Midbrain (tissue), 1 donor: ENCODE results near the gene FBXW8.

Experiments used
- DNase-seq: peaks from one replicate; lab custom pipeline; 2025; lab: John Stamatoyannopoulos, UW

Gene FBXW8

DNA sequence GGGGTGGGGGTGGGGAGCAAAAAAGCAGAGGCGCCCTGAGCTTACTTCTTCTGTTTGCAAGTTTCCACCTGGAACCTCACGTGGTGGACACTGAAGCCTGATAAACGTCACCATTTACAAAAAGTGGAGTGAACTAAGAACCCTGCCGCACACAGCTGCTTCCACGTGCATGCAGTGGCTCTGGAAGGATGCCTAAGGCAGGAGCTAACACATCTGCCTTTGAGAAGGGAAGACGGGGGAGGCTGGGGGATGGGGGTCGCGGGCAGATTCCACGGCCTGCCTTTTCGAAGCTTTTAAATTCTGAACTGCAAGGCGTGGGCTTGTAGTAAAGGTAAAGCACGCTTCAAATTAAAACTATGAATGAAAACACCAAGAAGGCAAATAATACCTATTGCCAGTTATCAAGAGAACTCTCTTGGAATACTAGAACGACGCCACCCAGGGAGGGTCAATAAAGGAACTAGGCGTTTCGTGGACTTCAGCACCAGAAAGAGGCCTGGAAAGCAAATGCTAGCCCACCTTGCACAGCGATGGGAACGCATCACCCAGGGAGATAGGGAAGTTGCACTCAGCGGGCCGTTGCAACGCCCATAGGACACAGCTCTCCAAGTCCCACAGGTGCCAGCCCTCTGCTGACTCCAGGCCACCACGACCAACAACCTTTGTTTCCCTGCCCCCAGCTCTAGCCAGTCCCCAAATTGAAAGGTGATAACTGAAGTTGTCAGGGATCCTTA is 126.7 kb downstream of the FBXW8 start:
- DNase-seq, result no peak

DNA sequence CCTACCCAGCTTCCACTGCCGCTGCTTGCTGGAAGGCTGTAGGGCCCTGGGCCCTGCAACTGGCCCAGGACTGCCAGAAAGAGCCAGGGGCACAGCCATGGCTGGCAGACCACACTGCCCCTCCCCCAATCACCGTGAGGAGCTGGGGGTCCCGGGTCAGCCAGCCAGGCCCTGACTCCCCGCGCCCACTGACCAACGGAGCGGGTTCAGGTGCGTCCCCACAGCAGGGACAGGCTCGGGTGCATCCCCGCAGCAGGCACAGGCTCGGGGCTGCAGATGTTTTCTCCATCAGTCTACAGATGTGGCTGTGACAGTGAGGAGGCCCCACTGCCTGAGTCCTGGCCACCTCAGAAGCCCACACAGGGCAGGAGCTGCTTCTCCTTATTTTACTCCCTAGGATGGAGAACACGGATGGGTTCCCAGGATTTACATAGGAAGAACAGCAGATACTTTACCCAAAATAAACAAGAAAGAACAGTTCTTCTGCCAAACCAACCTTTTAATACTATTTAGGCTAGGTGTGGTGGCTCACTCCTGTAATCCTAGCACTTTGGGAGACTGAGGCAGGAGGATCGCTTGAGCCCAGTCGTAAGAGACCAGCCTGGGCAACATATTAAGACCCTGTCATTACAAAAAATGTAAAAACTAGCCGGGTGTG is 127.4 kb downstream of the FBXW8 start:
- no peak for DNase-seq

DNA sequence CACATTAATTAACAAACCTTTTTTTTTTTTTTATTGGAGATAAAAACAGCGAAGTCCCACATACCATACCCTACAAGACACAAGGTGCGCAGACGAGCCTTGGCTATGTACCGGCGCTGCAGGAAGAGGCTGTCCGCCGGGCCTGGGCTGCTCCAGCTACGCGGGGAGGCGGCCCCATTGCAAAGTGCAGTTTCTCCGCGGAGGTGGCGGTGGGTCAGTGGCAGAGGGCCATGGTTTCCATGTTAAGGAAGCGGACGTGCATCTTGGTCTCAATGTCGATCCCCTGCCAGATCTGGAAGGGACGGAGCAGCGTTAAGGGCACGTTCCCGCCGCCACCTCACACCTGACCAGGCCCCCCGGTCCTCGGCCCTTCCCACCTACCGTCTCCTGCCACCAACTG is 128.2 kb downstream of the FBXW8 start:
- no peak for DNase-seq

DNA sequence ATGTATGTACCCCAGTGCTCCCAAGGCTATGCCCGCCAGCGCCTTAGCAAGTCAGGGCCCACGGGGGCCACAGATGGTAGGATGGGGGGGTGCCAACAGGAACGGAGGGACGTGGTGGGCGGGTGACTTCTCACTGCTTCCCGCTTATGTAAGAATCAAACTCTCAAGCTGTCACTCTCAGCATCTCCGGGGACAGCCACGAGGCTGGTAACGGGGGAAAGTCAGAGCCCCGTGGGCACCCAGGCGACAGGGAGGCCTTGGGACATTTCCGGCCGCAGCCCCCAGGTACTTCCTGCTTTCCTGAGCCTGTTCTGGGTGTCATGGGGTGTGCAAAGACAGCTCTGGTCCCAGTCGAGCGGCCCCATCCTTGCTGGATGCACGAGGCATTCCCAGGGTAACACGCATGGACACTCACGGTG is 129.2 kb downstream of the FBXW8 start:
- no peak for DNase-seq

DNA sequence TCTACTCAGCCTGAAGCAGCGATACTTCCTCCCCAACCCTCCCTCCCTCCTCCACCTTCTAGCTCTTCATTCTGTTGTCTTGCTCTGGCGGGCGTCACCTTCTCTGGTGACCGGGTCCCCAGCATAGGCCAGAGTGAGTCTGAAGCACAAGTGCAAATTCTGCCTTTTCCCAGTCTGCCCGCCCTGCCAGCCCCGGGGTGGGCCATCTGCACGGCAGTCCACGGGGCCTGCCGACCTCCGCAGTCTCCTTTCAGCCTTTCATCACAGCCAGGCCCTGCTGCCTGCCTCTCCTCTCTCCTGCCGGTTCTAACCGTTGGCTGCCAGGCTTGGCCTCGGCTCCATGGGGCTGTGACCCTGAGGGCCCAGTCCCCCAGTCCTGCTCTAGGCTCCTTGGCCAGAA is 129.7 kb downstream of the FBXW8 start:
- no peak for DNase-seq

DNA sequence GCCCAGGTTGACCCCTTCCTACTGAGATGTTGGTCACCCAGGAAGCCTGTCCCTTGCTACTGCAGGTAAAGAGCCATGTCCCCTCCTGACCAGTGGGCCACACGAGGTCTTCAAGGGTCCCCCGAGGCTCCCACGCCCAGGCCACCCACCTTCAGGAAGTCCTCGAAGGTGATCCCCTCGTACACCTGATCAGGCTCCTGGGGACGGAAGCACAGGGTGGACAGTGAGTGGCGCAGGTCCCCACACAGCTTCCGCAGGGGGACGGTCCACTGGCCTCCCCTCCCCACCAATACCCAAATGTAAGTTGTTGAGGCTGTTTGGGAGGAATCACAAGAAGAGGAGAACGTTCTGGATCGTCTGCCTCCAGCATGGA is 131.0 kb downstream of the FBXW8 start:
- DNase-seq, result no peak

DNA sequence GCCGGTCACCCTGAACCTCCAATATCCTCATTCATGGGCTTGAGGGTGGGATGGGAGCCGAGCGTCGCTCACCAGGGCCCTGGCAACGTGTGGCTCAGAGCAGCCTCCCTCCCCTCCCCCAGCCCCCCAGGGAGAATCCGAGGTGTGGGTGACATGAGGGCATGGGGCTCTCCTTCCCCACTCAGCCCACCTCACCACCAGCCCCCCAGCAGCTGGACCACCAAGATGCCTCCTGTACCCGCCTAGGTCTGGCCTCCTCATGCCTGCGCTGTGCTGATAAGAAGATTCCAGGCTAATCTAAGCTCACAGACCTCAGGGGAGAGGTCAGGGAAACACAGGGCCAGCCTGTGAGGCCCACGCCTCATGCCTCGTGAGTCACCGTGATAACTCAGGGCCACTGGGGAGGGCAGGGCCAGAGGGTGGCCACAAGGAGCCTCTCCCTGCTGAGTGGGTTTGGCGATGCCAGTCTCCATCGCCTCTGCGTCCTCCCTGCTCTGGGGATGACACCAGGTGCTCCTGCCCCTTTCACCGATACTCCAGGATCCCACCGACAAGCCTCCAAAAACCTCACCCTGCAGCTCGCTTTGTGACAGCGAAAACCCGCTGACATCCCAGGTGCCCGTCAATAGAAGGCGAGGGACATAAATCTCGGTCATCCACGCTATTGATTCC is 131.6 kb downstream of the FBXW8 start:
- DNase-seq, result no peak

DNA sequence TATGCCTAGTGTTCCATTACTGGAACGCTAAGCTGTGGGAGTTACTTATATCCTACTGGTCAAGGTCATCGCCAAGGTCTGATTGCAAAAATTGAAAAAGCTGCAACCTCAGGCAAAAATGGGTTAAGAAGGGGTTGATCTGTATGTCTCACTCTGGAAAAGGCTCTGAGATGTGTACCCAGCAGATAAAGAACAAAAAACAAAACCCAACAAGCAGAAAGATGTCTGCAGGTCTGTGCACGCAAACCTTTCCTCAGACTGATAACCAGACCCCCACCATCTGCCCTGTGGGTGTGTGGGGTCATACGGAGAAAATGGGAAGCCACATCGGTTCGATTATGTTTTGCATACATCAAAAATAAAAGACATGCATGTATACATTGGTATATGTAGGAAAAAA is 132.1 kb downstream of the FBXW8 start:
- no peak for DNase-seq

DNA sequence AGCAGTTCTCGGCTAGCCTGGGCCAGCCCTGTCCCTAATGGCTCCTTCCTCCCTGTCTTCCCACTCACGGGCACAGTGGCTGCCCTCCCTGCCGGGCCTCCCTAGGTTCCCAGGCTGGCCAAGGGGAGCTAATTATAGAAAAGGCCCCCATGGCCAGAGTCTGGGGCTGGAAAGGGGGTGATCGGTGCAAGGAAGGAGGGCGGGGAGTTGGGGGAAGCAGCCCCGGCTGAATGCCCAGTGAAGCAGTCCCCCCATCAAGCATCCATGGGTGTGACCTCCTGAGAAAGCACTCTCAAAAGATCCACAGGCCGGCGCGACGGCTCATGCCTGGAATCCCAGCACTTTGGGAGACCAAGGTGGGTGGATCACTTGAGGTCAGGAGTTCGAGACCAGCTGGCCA is 133.6 kb downstream of the FBXW8 start:
- DNase-seq, result no peak

DNA sequence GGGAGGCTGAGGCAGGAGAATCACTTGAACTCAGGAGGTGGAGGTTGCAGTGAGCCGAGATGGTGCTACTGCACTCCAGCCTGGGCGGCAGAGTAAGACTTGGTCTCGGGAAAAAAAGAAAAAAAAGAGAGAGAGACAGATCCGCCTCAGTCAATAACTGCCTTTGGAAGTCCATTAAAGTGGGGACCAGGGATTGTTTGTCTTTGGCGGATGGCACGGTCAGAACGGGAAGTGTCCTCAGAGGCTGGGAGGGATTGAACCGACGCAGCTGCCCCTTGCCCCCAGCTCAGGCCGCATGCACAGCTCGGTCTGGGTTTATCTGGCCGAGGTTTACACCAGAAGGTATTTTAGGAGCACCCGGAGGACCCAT is 134.0 kb downstream of the FBXW8 start:
- DNase-seq, result no peak

DNA sequence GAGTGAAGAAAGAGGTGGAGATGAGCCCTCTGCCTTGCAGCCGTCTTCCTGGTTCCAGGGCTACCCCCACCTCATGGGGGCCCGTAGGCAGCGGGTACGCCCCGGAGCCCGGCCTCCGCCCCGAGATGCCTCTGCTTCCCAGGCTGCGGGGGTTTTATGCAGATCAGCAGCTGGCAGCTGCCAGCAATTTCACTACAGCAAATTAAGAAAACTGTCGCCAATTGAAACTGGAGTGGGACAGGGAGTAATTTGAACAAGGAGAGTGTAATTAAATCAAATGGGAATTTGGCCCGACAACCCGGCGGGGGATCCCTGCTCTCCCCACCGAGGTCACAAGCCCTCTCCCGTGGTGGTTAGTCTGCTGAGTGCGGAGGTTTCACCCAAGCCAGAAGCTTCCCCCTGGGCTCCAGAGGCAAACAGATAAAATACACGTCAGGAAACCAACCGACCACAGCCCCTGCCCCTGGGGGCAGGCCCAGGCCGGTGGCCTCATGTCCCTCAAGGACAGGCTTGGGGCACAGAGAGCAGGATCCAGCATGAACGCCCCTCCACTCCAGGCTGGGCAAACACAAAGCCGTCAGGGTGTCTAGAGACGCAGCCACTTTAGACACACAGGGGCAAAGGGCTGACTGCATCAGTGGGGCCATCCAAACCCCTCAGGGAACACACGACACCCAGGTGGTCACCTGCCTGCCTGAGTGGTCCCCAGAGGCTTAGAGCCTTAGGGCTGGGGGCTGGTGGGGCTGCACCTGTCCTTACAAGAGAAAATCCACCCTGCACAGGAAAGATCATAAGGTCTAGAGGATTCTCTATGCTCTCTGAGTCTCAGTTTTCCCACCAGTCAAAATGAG is 134.6 kb downstream of the FBXW8 start:
- DNase-seq, result no peak

DNA sequence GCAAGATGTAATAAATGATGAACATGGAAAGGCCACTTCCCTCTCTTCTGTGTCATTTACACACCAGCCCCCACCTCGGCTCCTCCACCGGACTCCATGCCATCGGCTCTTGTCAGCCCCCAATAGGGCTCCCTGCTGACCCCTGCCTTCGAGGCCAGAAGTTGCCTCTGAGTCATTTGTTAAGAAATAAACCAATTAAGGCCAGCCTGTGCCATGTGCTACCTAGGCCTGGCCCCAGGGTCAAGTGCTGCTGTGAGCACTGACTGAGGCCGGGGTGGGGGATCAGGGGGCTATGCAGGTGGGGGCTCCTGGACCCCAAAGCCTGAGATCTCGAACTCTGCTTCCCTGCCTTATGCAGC is 135.2 kb downstream of the FBXW8 start:
- no peak for DNase-seq

DNA sequence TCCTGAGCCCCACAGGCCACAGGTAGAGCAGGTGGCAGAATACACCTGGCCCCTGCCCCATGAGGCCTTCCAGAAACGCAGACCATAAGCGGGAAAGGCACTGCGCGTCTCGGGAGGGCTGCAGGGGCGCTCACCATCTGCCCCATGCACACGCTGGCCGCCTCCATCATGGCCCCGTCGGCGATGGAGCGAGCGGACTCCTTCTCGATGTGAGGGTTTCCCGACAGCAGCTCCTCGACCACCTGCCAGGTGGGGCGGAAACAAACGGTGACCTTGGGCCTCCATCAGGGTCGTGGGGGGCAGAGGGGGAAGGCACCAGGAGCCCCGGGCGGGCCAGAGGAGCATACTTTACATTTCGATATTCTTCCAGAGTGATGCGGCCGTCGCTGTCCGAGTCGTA is 135.7 kb downstream of the FBXW8 start:
- DNase-seq, result no peak

DNA sequence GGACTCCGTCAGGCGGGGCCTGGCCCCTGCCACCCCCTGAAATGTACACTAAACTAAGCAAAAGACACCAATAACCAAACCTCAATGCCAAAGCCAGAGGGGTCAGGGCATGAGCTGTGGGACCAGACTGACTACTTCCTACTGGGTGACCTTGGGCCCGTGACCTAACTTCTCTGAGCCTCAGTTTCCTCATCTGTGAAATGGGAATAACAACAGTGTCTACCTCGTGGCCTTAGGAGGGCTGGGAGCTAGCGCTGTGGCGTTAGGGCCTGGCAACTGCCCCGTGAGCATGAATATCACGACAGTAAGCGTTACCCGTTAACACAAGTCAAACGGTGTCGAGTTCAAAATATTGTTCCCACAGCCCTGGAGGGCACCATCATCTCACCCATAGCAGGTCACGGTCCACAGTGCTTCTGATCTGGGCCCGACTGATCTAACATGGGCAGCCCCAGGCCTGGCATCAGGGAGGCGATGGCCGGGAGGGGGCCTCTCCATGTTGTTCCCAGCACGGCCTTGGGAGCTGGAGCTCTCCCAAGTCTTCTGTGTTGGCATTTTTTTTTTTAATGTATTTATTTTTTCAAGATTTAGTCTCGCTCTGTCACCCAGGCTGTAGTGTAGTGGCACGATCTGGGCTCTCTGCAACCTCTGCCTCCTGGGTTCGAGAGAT is 136.2 kb downstream of the FBXW8 start:
- DNase-seq, result no peak

DNA sequence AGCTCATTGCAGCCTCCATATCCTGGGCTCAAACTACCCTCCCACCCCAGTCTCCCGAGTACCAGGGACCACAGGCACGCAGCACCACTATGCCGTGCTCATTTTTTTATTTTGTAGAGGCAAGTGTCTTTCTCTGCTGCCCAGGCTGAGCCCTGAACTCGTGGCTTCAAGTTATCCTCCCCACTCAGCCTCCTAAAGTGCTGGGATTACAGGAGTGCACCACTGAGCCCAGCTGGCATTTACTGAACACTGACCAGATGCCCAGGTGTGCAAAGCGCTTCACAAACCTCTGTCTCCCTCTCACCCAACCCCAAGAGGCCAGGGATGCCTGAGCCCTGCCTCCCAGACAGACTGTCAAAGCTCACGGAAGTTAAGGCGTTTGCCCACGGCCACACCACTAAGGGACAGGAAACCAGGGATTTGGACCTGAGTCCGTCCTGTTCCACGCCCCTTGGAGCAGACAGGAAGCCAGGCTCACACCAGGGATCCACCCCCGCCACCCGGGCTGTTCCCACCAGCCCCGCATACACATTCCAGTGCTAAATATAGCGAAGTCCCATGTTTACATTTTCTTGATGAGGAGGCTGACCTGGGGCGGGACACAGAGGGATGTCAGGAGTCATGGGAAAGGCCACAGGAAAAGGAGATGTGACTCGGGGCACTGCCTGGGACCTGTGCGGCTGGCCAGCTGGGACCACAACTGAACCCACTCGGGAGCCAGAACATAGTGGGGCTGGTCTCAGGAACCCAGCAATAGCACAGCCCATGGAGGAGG is 137.2 kb downstream of the FBXW8 start:
- DNase-seq, result no peak

DNA sequence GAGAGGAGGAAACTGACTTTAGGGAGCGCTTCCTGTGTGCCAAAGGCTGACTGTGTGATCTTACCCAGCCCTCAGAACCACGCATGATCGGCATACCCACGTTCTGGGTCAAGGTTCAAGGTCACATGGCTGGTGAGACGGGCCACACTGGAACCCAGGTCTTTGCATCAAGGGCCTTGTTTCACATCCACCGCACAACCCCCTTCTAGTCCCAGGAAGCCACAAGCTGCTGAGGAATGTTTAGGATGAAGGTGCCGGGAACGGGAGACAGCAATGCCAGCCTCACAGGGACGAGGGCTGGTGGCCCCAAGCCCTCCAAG is 137.8 kb downstream of the FBXW8 start:
- DNase-seq, result no peak

DNA sequence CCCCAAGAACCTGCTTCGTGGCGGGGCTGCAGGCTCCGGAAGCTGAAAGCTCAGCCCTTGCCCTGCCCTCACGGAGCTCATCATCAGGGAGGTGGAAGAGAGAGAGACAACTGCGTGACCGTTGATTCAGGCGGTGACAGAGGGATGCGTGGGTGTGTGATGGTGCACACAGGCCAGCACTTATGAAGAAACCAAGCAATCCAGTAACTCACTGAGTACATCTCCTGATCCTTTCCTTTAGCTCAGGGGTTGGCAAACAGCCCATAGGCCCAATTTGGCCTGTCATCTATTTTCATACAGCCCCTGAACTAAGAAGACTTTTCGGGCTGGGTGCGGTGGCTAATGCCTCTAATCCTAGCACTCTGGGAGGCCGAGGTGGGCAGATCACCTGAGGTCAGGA is 138.5 kb downstream of the FBXW8 start:
- no peak for DNase-seq

DNA sequence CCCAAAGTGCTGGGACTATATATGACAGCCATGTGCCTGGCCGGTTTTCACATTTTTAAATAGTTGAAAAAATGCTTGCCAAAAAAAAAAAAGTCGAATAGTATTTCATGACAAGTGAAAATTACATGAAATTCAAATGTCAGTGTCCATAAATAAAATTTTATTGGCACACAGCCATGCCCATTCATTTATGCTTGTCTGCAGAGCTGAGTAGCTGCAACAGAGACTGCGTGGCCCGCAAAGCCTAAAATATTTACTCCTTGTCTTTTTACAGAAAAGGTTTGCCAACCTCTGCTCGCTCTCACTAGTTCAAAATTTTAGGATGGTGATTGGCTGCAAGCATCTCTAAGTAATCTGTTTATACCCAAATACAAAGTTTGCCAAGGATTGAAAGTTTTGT is 139.3 kb downstream of the FBXW8 start:
- DNase-seq, result no peak

DNA sequence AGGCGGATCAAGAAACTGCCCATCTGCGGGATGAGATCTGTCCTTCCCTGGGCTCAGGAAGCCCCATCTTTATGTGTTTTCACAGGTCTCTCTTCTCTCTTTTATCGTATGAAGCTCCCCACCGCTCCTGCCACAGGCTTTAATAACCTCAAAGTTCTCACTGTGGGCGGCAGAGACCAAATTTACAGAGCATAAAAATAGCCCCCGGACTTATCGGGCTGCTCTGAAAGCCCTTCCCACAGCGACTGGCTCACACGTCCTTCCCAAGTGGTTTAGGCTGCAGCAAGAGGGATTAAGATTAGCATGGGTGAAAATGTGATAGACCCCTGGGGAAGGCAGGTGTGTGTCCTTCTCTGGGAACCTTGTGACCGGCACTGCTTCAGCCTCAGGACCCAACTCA is 140.6 kb downstream of the FBXW8 start:
- no peak for DNase-seq

DNA sequence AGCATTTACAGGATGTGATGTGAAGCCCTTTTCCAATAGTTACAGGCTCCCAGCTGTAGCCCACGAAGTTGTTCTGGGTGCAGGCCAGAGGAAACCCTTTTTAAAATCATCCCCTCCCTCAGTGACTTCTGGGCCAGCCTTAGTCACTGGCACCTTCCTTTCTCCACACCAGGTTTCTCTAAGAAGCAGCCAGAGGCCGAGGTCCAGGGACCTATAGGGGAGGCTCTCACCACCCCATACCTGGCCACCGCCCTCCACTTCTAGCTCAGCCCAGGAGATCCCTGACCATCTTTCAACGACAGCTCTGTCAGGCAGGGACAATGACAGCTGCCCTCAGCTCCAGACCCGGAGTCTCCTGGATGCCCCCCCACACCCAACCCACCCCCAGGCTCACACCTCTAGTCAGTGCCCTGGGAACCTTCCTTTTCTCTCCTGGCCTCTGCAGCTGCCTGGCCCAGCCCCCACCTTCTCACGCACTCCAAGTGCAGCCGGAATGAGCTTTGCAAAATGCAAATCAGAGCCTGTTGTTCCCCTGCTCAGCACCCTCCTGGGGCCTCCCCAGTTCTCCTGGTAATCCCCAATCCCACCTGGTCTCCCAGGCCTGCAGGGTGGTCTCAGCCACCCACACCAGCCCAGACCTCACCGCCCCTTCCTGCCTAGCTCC is 141.8 kb downstream of the FBXW8 start:
- DNase-seq, result no peak

DNA sequence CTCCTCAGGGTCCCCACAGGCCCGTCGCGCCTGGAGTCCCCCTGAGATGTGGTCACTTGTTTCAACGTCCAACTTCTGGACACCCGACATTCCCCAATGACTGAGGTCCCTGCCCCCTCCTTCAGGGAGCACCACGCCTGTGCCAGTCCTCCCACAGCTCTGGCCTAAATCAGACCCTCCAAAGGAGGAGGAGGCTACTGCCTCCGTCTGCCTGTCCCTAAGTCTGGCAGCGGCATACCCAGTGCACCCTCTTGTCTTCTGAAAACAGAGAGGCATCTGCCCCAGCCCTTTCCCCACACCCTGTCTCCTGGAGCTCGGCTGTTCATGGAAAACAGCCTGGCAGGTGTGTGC is 142.3 kb downstream of the FBXW8 start:
- no peak for DNase-seq
